Adrenal gland (tissue), 5 donors: ENCODE results near the gene RAB14.

Experiments used
- POLR2A ChIP-seq, 2 donors: fragments of 450-650 bp; IDR thresholded peaks; one replicate each; pipeline ENCODE4 v1.6.1; 2017; ENCODE audit warnings: antibody characterized with exemption in 2 of 2, mild to moderate bottlenecking in 2 of 2, moderate library complexity in 1 of 2
- TF ChIP-seq, protein P1 (sequence below), 6 experiments: fragments of 450-650 bp in 4 of 6; fragments of 200-600 bp in 2 of 6; sonication (generic) in 1 of 6; IDR thresholded peaks; 1 replicate in 5 of 6; 2 replicates in 1 of 6; pipeline versions ENCODE4 v1.5.1 to v1.8.0; 2016 to 2021; ENCODE audit warnings: antibody characterized with exemption in 6 of 6, mild to moderate bottlenecking in 2 of 6, moderate library complexity in 1 of 6
- donor health status: DM: no; HTN: no; CAD: no.

DNA sequence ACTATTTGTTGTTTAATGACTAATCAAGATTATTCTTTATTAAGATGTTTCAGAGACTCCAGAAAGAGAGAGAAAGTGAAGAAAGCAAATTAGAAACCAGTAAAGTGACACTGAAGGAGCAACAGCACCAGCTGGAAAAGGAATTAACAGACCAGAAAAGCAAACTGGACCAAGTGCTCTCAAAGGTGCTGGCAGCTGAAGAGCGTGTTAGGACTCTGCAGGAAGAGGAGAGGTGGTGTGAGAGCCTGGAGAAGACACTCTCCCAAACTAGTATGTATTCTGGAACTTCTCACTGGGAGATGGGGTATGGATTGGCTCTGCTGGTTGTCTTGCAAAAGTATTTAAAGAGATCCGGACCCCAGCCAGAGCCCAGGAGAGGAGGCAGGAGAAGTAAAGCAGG, 33.6 kb downstream of the RAB14 start:
- TF ChIP-seq POLR2A (IDR thresholded peaks at IDR 0.05): no peak
- TF ChIP-seq, protein P1, sequence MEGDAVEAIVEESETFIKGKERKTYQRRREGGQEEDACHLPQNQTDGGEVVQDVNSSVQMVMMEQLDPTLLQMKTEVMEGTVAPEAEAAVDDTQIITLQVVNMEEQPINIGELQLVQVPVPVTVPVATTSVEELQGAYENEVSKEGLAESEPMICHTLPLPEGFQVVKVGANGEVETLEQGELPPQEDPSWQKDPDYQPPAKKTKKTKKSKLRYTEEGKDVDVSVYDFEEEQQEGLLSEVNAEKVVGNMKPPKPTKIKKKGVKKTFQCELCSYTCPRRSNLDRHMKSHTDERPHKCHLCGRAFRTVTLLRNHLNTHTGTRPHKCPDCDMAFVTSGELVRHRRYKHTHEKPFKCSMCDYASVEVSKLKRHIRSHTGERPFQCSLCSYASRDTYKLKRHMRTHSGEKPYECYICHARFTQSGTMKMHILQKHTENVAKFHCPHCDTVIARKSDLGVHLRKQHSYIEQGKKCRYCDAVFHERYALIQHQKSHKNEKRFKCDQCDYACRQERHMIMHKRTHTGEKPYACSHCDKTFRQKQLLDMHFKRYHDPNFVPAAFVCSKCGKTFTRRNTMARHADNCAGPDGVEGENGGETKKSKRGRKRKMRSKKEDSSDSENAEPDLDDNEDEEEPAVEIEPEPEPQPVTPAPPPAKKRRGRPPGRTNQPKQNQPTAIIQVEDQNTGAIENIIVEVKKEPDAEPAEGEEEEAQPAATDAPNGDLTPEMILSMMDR (IDR thresholded peaks at IDR 0.05): no peak
